Measurements from ENCODE around the gene MAT1A.
A peak's percentile ranks its signal among the peaks of the same experiment; 100 is the strongest.

Gene MAT1A

GRCh38 chr10:80324086-80324485 lies 34.6 kb upstream of the MAT1A start:
- POLR2A ChIA-PET, result no interaction called here
- H3K36me3 ChIP-seq (ENCODE audit: control insufficient read depth in 2 of 2, insufficient read depth in 1 of 2, low read length in 2 of 2), result no peaks in the 10 kb centered on the region

GRCh38 chr10:80323311-80323710 lies 33.9 kb upstream of the MAT1A start:
- ChIA-PET CTCF (no interaction called here), POLR2A (no interaction called here)
- H3K36me3 ChIP-seq (ENCODE audit: control insufficient read depth in 2 of 2, insufficient read depth in 1 of 2, low read length in 2 of 2), result no peaks in the 10 kb centered on the region
- TF ChIP-seq HIC1 (tag by site-specific recombination; IDR thresholded peaks at IDR 0.05) (no peak), ZNF623 (tag by site-specific recombination; IDR thresholded peaks at IDR 0.05) (no peak), ZNF23 (tag by site-specific recombination; IDR thresholded peaks at IDR 0.05; ENCODE audit: borderline replicate concordance) (no peak), ZBTB6 (tag by site-specific recombination; IDR thresholded peaks at IDR 0.05) (no peak), PRDM10 (tag by site-specific recombination; IDR thresholded peaks at IDR 0.05) (no peak), BCL6B (tag by site-specific recombination; IDR thresholded peaks at IDR 0.05) (no peak), ZNF645 (tag by site-specific recombination; IDR thresholded peaks at IDR 0.05) (no peak), ZNF571 (tag by site-specific recombination; IDR thresholded peaks at IDR 0.05) (no peak), SALL2 (tag by site-specific recombination; IDR thresholded peaks at IDR 0.05; ENCODE audit: borderline replicate concordance) (no peak), HOXA7 (CRISPR knock-in tag; IDR thresholded peaks at IDR 0.05; ENCODE audit: borderline replicate concordance) (no peak), ZNF510 (tag by site-specific recombination; IDR thresholded peaks at IDR 0.05; ENCODE audit: insufficient replicate concordance) (no peak), ZNF488 (tag by site-specific recombination; IDR thresholded peaks at IDR 0.05) (no peak), ZNF629 (tag by site-specific recombination; IDR thresholded peaks at IDR 0.05) (no peak)
- H3K4me3 ChIP-seq (ENCODE audit: low read depth, low read length), result no peak overlapping the region
- H3K27ac ChIP-seq (ENCODE audit: extremely low read depth, low read depth, low read length), result no peak overlapping the region
- no peaks in the 10 kb centered on the region for H3K4me1 ChIP-seq (ENCODE audit: control insufficient read depth, insufficient read depth, low read length)
- H3K9me3 ChIP-seq (ENCODE audit: control insufficient read depth, insufficient read depth, low read depth, low read length), result no peaks in the 10 kb centered on the region

More at GRCh38 chr10:80324086-80324485, 34.6 kb upstream of the MAT1A start:
- H3K9me3 ChIP-seq (ENCODE audit: control insufficient read depth, insufficient read depth, low read depth, low read length), result no peaks in the 10 kb centered on the region
- H3K4me1 ChIP-seq (ENCODE audit: control insufficient read depth, insufficient read depth, low read length), result no peaks in the 10 kb centered on the region
- H3K4me3 ChIP-seq (ENCODE audit: low read depth, low read length), result no peak overlapping the region
- TF ChIP-seq ZNF26 (tag by site-specific recombination; IDR thresholded peaks at IDR 0.05) (no peak), ZNF248 (tag by site-specific recombination; IDR thresholded peaks at IDR 0.05) (no peak), ZNF202 (tag by site-specific recombination; IDR thresholded peaks at IDR 0.05; ENCODE audit: borderline replicate concordance) (no peak), ZNF16 (tag by site-specific recombination; IDR thresholded peaks at IDR 0.05; ENCODE audit: low read depth) (no peak), GLIS1 (tag by site-specific recombination; IDR thresholded peaks at IDR 0.05) (0 out of 2 replicates have a peak, but pooled peaks have one; percentile 9)
- CTCF ChIA-PET, result interaction anchor here (0.6 kb wide), 1 partner anchor 28 kb away, joined by 3 read pairs; no protein-coding TSS in a partner anchor
- no peak overlapping the region for H3K27ac ChIP-seq (ENCODE audit: extremely low read depth, low read depth, low read length)

Data from HEK293 (cell line).